ENCODE data around the gene MINDY4.

Gene MINDY4

GRCh38 chr7:30771880-30772425 lies 736 bp downstream of the MINDY4 start:
- TF ChIP-seq TEAD4 (IDR thresholded peaks at IDR 0.05) (no peak), USF1 (IDR thresholded peaks at IDR 0.05) (no peak), RAD21 (IDR thresholded peaks at IDR 0.05; ENCODE audit: low read depth) (no peak), NFIC (IDR thresholded peaks at IDR 0.05) (no peak), TCF12 (IDR thresholded peaks at IDR 0.05; ENCODE audit: low read depth) (no peak), EGR1 (IDR thresholded peaks at IDR 0.05) (0 out of 2 replicates have a peak, but pooled peaks have one; percentile 8)

DNA sequence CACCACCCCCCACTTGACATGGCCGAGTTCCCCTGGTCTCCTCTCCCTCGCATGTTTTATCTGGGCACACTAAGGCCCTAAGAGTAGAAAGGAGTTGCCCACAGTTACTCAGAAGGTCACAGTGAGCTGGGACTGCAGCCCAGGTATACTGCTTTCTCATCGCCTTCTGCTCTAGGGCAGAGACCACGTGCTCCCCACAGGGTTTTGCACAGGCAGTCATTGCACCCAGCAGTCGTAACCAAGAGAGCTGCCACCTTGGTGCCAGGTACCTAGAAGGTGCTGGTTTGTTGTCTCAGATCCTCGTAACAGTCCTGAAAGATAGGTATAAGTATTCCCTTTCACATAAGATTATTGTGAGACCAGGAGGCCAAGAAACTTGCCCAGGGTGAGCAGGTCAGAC lies 1.8 kb downstream of the MINDY4 start:
- TF ChIP-seq USF1 (IDR thresholded peaks at IDR 0.05), result no peak
- no peak for TF ChIP-seq TAF1 (IDR thresholded peaks at IDR 0.05; ENCODE audit: low read depth)
- TF ChIP-seq CREB1 (IDR thresholded peaks at IDR 0.05; ENCODE audit: low read depth), result no peak
- no peak for TF ChIP-seq EP300 (IDR thresholded peaks at IDR 0.05; ENCODE audit: borderline replicate concordance)

DNA sequence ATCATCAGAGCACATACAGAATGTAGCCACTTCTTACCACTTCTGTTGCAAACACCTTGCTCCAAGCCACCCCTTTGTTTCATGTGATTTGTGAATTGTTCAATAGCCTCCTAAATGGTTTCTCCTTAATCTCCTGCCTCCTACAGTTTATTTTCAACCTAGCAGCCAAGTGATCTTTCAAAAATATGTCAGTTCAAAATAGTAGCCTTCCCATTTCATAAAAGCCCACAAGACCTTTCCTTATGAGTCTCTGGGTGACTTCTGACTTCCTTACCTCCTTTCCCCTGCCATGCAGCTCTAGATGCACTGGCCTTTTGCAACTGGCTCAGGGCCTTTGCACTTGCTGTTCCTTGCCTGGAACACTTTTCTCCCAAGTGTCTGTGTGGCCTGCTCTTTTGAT lies 4.8 kb downstream of the MINDY4 start:
- no peak for TF ChIP-seq EGR1 (IDR thresholded peaks at IDR 0.05)
- no peak for TF ChIP-seq RAD21 (IDR thresholded peaks at IDR 0.05; ENCODE audit: low read depth)
- no peak for TF ChIP-seq YY1 (IDR thresholded peaks at IDR 0.05; ENCODE audit: low read depth)
- TF ChIP-seq TCF12 (IDR thresholded peaks at IDR 0.05; ENCODE audit: low read depth), result no peak

DNA sequence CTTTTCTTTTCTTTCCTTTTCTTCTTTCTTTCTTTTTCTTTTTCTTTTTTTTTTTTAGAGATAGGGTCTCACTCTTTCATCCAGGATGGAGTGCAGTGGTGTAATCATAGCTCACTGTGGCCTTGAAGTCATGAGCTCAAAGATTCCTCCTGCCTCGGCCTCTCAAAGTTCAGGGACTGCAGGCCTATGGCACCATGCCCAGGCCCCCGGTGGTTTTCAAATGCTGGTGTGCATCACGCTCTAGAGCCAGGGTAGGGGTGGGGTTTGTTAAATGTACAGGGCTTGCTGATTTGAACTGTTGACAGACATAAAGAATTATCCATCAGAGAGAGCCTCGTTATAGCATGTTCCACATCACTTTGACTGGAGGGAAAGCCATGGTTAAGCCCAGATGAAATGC lies 5.8 kb downstream of the MINDY4 start:
- no peak for TF ChIP-seq TCF12 (IDR thresholded peaks at IDR 0.05; ENCODE audit: low read depth)
- TF ChIP-seq EP300 (IDR thresholded peaks at IDR 0.05; ENCODE audit: borderline replicate concordance), result no peak
- no peak for TF ChIP-seq USF1 (IDR thresholded peaks at IDR 0.05)
- no peak for TF ChIP-seq TEAD4 (IDR thresholded peaks at IDR 0.05)
- TF ChIP-seq CREB1 (IDR thresholded peaks at IDR 0.05; ENCODE audit: low read depth), result no peak

DNA sequence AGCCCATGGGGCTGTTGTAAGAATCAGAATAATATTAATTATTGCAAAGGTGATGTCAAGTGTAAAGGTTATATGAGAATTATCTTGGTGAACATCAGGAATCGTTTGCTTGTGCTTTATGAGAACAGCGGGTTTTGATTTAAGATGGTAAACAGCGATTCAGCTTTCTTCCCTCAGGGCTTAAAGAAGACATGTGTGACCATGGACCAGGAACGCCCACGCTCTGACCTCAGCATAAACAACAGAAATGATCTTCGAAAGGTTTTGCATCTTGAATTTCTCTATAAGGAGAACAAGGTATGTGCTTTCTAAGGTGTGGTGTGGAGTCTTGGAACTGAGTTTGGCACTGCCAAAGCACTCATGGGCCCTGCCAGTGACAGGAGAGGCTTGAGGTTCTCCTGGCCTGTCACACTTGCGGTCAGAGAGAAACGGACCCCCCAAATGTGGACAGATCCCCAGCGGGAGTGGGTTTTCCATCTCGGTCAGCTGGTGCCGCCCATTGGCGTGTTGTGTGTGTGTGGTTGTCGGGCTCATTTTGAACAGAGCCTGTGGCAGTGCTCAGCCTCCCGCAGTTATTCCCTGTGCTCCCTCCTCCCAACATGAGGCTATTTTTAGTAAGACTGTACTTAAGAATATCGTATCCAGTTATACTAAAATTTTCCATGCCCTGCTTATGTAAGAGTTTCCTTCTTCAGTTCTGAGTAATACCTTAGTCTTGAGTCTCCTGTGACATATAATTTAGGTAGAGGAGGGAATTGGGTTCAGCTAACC lies 7.2 kb downstream of the MINDY4 start:
- TF ChIP-seq YY1 (IDR thresholded peaks at IDR 0.05; ENCODE audit: low read depth) (no peak), USF1 (IDR thresholded peaks at IDR 0.05) (no peak), CEBPB (IDR thresholded peaks at IDR 0.05) (no peak), TCF12 (IDR thresholded peaks at IDR 0.05; ENCODE audit: low read depth) (no peak), NFIC (IDR thresholded peaks at IDR 0.05) (no peak), ZBTB7A (IDR thresholded peaks at IDR 0.05; ENCODE audit: low read depth) (no peak), EGR1 (IDR thresholded peaks at IDR 0.05) (no peak), MAX (IDR thresholded peaks at IDR 0.05) (no peak), EP300 (IDR thresholded peaks at IDR 0.05; ENCODE audit: borderline replicate concordance) (no peak), FOXM1 (IDR thresholded peaks at IDR 0.05; ENCODE audit: borderline replicate concordance, low read depth) (no peak)
- TF ChIP-seq, protein P1, sequence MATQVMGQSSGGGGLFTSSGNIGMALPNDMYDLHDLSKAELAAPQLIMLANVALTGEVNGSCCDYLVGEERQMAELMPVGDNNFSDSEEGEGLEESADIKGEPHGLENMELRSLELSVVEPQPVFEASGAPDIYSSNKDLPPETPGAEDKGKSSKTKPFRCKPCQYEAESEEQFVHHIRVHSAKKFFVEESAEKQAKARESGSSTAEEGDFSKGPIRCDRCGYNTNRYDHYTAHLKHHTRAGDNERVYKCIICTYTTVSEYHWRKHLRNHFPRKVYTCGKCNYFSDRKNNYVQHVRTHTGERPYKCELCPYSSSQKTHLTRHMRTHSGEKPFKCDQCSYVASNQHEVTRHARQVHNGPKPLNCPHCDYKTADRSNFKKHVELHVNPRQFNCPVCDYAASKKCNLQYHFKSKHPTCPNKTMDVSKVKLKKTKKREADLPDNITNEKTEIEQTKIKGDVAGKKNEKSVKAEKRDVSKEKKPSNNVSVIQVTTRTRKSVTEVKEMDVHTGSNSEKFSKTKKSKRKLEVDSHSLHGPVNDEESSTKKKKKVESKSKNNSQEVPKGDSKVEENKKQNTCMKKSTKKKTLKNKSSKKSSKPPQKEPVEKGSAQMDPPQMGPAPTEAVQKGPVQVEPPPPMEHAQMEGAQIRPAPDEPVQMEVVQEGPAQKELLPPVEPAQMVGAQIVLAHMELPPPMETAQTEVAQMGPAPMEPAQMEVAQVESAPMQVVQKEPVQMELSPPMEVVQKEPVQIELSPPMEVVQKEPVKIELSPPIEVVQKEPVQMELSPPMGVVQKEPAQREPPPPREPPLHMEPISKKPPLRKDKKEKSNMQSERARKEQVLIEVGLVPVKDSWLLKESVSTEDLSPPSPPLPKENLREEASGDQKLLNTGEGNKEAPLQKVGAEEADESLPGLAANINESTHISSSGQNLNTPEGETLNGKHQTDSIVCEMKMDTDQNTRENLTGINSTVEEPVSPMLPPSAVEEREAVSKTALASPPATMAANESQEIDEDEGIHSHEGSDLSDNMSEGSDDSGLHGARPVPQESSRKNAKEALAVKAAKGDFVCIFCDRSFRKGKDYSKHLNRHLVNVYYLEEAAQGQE (IDR thresholded peaks at IDR 0.05; ENCODE audit: low read depth), result no peak

DNA sequence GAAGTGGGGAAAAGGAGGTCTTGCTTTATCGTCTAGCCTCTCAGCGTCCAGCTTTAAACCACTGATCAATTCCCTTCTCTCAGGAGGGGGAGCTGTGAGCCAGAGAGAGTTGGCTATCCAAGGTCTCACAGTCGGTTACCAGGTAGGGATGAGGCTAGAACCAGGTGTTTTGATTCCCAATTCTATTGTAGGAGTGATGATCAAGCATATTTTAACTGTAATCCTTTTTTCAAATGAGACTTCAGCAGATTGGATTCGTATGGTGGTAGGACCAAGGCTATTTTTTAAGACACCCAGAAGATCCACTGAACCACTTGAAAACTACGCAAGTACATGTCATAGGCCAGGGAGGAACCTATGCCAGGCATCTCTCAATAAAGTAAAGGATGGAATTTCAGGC lies 8.4 kb downstream of the MINDY4 start:
- TF ChIP-seq TEAD4 (IDR thresholded peaks at IDR 0.05), result no peak
- no peak for TF ChIP-seq TCF12 (IDR thresholded peaks at IDR 0.05; ENCODE audit: low read depth)
- TF ChIP-seq YY1 (IDR thresholded peaks at IDR 0.05; ENCODE audit: low read depth), result no peak
- TF ChIP-seq NFIC (IDR thresholded peaks at IDR 0.05), result no peak
- no peak for TF ChIP-seq RAD21 (IDR thresholded peaks at IDR 0.05; ENCODE audit: low read depth)
- no peak for TF ChIP-seq MAX (IDR thresholded peaks at IDR 0.05)
- no peak for TF ChIP-seq TAF1 (IDR thresholded peaks at IDR 0.05; ENCODE audit: low read depth)
- no peak for TF ChIP-seq FOXM1 (IDR thresholded peaks at IDR 0.05; ENCODE audit: borderline replicate concordance, low read depth)
- no peak for TF ChIP-seq USF1 (IDR thresholded peaks at IDR 0.05)
- TF ChIP-seq EGR1 (IDR thresholded peaks at IDR 0.05), result no peak
- TF ChIP-seq CEBPB (IDR thresholded peaks at IDR 0.05), result no peak
- no peak for TF ChIP-seq EP300 (IDR thresholded peaks at IDR 0.05; ENCODE audit: borderline replicate concordance)
